Brain microvascular endothelial cell (primary cell): ENCODE data around the gene PCGF2.

Source experiments
- DNase-seq: peaks from one replicate; pipeline ENCODE4 v3.0.0-alpha.2; 2020
- H3K27ac ChIP-seq: fragments of 250-450 bp; sonication (Bioruptor Pico); 2 replicates; pipeline ENCODE4 v1.5.1; 2020; ENCODE audit warnings: mild to moderate bottlenecking, moderate library complexity
- H3K27me3 ChIP-seq: fragments of 250-450 bp; sonication (Bioruptor Pico); replicated peaks from 2 replicates; pipeline ENCODE4 v1.5.1; 2020; ENCODE audit warnings: mild to moderate bottlenecking
- H3K36me3 ChIP-seq: fragments of 250-450 bp; sonication (Bioruptor Pico); replicated peaks from 2 replicates; pipeline ENCODE4 v1.5.1; 2020; ENCODE audit warnings: mild to moderate bottlenecking
- H3K4me3 ChIP-seq: 2 replicates; pipeline ENCODE4 v1.5.1; 2011; ENCODE audit warnings: low read depth, mild to moderate bottlenecking, control low read depth, low read length, moderate library complexity
- CTCF ChIP-seq: IDR thresholded peaks from 2 replicates; pipeline ENCODE4 v1.5.1; 2011; ENCODE audit warnings: low read depth, mild to moderate bottlenecking, moderate library complexity, low read length, control low read depth, inconsistent platforms; ENCODE audit errors: missing control alignments
- in situ Hi-C: cut with HindIII; loops from 2 replicates; pipeline ENCODE4 v1.10.0; 2017; ENCODE audit warnings: low sequenced_read_pairs, low pct_ligation_motif_present

PCGF2 gene

GRCh38 chr17:38742411-38743308 lies 5.5 kb downstream of the PCGF2 start:
- peak; percentile 96 for DNase-seq
- H3K36me3 ChIP-seq: peaks cover 23% of the 10 kb centered on the region
- in situ Hi-C loops: no loop called here
- peak overlapping the region; percentile 62 for H3K27ac ChIP-seq
- no peak for TF ChIP-seq CTCF
- no peak overlapping the region for H3K4me3 ChIP-seq
- H3K27me3 ChIP-seq: no peaks in the 10 kb centered on the region

- no peak for TF ChIP-seq CTCF
- no peak for DNase-seq
- in situ Hi-C loops: no loop called here
- H3K27ac ChIP-seq: peak overlapping the region; percentile 62
- H3K36me3 ChIP-seq: peaks cover 29% of the 10 kb centered on the region
- no peak overlapping the region for H3K4me3 ChIP-seq
- no peaks in the 10 kb centered on the region for H3K27me3 ChIP-seq
Observed at GRCh38 chr17:38741921-38742410, 6.2 kb downstream of the PCGF2 start.

- H3K36me3 ChIP-seq: peaks cover 34% of the 10 kb centered on the region
- no peak for DNase-seq
- no peak overlapping the region for H3K4me3 ChIP-seq
- no peak for TF ChIP-seq CTCF
- H3K27me3 ChIP-seq: no peaks in the 10 kb centered on the region
- H3K27ac ChIP-seq: no peak overlapping the region
- in situ Hi-C loops: no loop called here
Observed at GRCh38 chr17:38741461-38741860, 6.7 kb downstream of the PCGF2 start.

- DNase-seq: no peak
- Histone ChIP-seq H3K27ac (no peak overlapping the region), H3K27me3 (no peaks in the 10 kb centered on the region), H3K36me3 (peaks cover 40% of the 10 kb centered on the region), H3K4me3 (no peak overlapping the region)
- no peak for TF ChIP-seq CTCF
- in situ Hi-C loops: no loop called here
Observed at GRCh38 chr17:38740806-38741205, 7.3 kb downstream of the PCGF2 start.

GRCh38 chr17:38740044-38740443 lies 8.1 kb downstream of the PCGF2 start:
- H3K36me3 ChIP-seq: peaks cover 47% of the 10 kb centered on the region
- H3K27ac ChIP-seq: no peak overlapping the region
- H3K4me3 ChIP-seq: no peak overlapping the region
- no peaks in the 10 kb centered on the region for H3K27me3 ChIP-seq
- DNase-seq: no peak
- no peak for TF ChIP-seq CTCF
- in situ Hi-C loops: no loop called here
